ENCODE results near the gene B3GNT2.
"Not testable (repeated sequence)": the region's sequence is repeated elsewhere in the genome, so short reads cannot be mapped to it uniquely, and the experiment has no call there.

The B3GNT2 gene

DNA sequence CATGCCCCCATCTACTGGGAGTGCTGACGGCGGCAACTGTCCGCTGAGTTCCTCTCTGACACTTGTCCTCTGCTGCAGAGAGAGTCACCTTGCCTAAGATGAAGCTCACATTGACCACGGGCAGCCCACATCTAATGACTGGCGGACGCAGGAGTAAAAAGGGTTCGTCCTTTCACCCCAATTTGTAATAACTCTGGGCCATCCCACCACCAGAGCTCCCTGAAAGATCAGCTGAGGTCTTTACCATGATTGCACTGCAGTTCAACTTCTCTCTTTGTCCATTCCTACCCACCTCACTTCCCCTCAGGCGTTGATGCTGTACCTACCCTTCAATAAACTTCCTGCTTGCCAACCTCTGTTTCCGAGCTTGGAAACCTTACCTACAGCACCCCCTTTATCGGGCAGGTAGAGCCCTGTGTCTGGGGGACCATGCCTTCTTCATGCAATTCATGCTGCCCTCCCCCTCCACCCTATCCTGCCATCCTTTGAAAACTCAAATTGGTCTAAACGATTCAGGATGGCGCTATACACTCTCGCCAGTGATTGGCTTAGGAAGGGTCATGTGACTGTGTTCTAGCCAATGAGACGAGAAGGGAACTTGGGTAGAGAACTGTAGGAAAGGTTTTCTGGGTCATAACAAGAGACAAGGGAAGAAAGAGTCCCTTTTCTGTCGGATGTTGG lies 10.3 kb upstream of the B3GNT2 start:
- no peak for DNase-seq (ENCODE audit: low spot score)

DNA sequence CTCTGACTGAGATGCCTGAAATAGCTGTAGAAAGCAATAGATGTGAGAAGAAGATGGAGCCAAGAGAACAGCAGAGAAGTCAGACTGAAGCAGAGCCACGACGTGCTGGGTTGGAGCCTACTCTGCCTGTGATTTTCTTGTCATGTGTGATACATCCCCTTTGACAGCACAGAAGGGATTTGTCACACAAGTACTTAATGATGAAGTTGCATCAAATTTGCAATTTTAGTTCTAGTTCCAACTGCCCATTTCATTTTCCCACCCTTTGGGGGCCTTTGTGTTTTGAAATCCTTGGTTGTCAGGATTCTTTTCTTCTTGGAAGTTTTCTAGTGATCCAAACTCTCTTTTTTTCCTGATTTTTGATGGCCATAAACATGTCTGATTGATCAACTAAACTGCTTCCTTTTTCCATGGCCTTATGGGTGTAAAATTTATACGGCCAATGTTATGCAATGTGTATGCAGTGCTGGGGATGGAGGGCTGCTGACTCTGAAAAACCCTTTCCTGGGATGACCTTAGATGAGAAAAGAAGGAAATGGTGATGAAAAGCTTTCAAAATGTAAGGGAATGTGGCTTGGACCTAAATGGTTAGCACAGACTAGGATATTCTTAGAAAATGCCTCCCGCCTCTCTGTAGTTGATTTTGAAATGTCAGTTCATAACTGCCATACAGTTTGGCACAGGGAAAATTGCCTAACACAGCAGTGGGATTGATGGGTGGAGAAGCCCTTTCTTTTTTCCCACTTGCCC lies 9.6 kb upstream of the B3GNT2 start:
- no peak for DNase-seq (ENCODE audit: low spot score)

DNA sequence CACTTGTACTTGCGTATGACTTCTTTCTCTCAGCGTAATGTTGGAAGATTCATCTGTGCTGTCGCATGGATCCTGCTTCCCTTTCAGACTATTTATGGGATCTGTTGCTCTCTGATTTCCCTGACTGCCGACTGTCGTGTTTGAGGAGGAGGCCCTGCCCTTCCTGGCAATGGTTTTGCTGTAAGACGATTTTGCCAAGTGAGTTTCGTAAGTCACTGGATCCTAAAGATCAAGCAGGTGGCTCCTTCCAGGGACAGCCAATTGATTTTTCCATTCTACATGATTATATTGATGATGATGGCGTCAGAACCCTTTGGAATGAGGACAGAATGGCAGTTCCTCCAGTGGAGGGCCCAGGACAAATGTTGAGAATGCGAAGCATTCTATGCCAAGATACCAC lies 8.7 kb upstream of the B3GNT2 start:
- no peak for DNase-seq (ENCODE audit: low spot score)

DNA sequence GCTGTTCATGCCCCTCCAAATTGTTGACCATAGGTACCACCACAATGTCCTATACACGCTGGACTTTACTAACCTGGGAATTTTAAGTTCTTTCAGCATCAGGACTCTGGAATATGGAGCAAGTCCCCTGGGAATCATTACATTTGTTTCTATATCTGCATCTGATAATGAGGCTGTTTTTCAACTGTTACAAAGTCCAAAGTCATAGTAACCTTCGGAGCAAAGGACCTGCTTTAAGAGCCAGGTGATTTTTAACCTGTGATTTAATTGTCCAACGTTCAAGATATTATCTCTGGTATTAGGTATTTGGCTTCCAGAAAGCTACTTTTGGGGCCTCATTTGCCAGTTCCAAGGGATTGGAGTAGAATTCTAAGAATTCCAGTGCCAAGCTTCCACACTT lies 7.5 kb upstream of the B3GNT2 start:
- DNase-seq (ENCODE audit: low spot score): no peak

DNA sequence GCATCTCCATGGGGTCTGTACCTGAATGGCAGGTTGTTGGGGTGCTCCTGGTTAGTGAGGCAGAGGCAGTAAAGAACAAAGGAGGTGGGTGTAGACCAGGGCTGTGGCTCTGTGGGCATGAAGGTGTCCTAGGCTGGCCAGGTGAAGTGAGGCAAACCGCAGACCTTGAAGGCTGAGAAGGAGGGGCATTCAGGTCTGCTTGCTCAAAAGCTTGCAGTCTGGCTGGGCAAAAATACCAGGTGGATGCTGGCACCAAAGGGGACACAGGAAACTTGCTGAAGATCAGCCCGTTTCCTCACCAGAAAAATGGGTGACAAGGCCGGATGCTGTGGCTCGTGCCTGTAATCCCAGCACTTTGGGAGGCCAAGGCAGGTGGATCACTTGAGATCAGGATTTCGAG lies 6.7 kb upstream of the B3GNT2 start:
- no peak for DNase-seq (ENCODE audit: low spot score)

DNA sequence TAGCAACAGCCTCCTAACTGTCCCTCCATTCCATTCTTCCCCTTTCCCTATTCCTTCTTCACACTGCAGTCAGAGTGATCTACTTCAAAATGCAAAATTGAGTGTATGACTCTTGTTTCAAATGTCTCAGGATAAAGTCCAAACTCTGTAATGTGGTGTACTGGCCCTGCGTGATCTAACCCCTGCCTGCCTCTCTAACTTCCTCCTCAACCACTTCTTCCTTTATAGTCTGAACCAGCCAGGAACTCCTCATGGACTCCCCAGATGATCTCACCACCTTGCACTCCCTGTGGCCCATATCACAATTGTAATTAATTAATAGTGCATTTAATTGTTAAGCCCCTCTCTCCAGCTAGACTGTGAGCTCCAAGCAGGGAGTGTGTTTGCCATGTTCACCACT lies 3.1 kb upstream of the B3GNT2 start:
- DNase-seq (ENCODE audit: low spot score): no peak

DNA sequence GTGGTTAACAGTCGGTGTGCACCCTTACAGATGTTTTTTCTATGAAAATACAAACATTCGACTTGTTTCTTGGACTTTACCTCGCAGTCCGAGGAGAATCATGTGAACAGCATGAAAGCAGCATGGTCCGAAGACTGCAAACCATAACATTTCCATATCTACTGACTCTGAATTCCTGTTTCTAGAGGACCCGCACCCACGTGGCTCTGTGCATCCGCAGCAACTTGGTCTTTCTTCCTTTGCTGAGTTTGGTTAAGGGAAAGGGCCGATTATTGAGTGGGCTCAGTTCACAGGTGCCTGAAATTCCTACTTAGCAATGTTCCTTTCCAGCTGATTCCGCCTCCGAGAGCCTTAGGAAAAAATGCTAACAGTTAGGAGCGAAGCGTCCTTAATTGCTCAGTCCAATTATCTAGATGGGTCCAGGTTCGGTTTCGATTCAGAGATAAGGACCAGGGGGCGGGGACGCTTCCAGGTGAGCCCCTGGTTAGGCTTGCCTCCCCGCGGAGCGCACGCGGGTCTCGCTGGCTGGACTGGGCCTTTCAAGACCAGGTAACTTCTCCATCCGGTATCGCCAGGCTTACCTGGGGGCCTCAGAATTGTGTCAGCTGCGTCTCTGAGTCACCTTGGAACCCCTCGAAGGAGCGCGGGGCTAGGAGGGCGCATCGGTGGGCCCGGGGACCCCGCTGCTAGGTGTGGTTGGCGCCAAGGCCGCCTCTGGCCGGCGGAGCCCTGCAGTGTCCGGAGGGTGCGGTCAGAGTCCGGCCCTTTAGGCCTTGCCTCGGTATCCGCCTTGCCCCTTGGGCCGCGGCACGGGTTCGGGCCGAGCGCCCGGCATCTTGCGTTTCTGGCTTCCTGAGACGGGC lies 1.1 kb upstream of the B3GNT2 start:
- DNase-seq (ENCODE audit: low spot score): no peak

DNA sequence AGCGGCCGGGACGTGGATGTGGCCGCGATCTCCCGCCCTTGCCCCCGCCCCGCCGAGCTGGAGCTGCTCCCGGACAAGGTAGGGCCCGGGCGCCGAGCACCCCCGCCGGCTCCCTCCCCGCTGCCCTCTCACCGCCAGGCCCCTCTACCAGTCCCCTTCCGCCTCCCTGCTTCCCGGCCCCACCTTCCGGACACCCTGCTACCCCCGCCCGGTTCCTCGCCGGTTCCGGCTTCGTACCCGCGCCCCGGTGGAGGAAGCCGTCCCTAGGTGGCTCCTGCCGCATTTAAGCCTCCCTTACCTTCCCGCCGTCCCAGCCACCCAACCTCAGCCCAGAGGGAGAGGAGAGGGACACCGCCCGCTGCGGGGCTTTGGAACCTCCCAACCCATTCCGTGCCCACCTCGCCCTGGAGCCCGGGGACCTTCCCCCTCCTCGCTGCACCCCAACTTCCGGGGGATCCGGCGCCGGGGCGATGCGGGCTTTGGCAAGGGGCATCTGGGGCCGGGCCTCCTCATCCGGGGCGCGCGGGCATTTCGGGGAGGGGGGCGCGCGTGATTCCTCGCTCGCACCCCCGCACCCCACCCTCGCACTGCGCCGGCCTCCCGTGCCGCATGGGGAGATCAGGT lies 475 bp downstream of the B3GNT2 start:
- DNase-seq (ENCODE audit: low spot score): no peak

DNA sequence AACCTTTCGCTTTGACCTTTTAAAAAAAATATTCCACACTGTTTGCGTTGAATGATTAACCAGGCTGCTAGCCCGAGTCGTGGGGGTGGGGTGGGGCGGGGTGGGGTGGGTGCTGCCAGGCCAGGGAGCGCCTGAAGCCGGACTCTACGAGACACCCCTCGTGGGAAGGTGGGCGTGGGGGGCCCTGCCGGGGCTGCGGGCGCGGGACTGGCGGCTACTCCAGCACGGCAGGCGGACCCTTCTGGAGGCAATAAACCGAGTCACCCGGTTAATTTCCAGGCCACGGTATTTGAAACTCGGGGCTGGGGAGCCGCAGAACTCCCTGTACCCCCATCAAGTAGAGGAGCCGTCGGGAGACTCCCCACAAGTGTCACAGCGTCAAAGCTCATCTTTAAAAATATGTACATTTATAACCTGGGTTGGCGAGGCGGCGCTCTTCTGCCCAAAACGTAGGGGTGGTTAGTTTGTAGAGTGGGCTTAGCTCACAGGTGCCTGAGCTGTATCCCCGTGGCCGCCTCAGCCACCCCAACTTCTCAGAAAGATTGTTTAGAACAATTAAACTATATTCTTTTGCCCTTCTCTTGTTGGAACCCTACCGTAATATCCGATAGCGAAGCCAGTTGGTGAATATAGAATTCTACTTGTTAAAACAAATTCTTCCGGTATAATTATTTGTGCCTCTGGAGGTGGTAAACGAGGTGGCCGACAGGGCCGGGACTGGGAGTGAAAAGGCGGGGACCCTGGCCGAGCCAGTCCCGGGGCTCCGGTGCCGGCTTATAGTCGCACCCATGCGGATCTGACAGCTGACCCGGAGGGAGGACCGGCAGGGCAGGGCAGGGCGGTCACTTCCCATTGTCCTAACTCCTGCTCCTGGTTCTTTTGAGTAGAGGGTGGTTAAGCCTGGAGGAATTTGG lies 1.4 kb downstream of the B3GNT2 start:
- DNase-seq (ENCODE audit: low spot score): no peak

DNA sequence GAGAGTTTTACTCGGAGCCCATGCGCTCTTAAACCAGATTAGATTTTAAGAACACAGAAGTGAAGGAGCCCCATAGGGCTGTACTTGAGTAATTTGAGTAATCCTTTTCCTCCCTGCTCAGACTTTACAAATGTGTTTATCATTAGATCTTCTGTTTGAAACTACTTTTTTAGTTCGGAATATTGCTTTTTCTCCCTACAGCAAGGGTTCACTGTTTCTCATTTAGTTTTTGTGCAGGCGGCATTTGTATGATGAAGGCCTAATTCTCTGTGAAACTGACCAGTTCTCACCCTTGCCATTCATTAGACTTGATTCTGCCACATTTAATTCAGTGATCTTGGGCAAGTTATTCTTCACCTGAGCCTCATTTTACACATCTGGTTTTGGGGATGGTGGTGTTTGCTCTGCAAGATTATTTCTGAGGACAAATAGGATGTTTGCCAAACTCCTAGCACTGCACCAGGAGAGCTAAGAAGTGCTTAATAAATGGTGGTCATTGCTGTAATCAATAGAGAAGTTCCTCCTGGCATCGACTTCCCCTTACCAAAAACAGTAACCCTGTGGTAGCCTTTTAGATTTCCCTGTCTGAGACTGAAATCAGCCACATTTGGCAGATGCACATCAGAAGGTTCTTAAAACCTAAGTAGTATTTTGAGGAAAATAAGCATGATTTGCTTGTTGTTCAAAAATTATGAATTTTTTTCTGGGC lies 2.2 kb downstream of the B3GNT2 start:
- no peak for DNase-seq (ENCODE audit: low spot score)

DNA sequence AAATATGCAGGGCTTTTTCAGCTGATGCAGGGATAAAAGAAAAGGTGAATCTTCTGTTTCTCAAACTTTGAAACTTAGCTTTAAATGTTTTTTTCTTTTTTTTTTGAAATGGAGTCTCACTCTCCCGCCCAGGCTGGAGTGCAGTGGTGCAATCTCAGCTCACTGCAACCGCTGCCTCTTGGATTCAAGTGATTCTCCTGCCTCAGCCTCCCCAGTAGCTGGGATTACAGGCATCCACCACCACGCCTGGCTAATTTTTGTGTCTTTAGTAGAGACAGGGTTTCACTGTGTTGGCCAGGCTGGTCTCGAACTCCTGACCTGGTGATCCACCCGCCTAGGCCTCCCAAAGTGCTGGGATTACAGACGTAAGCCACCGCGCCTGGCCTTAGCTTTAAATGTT lies 2.9 kb downstream of the B3GNT2 start:
- DNase-seq (ENCODE audit: low spot score): not testable (repeated sequence)

DNA sequence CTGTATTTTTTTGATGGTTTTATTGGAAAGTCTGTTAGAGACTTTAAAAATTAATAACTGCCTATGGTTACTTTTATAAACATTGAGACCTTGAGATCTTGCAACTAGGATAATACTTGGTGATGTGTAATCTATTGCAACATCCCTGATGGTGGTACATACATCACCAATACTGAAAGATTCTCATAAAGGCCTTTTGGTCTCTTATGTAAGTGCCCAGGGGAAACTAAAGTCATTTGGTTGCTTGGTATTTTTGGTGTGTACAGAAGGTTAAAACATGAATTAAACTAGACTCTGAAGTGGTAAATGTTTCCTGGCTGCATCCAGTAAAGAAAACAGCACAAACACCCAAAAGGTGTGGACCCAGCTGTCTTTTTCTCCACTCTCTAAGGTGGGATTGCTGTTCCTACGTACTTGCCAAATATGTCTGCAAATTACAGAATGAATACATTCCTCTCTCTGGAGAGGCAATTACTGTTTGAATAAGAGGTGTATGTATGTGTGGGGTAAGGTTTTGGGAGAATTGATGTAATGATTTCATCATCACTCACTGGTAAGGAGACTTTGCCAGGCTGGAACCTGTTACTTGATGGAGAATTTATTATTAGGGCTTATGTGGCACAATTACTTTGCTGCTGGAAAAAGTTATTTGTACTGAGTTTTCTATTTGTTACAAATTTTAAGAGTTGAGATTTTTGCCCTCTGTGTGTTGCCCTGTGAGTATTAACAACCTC lies 3.6 kb downstream of the B3GNT2 start:
- DNase-seq (ENCODE audit: low spot score): no peak

DNA sequence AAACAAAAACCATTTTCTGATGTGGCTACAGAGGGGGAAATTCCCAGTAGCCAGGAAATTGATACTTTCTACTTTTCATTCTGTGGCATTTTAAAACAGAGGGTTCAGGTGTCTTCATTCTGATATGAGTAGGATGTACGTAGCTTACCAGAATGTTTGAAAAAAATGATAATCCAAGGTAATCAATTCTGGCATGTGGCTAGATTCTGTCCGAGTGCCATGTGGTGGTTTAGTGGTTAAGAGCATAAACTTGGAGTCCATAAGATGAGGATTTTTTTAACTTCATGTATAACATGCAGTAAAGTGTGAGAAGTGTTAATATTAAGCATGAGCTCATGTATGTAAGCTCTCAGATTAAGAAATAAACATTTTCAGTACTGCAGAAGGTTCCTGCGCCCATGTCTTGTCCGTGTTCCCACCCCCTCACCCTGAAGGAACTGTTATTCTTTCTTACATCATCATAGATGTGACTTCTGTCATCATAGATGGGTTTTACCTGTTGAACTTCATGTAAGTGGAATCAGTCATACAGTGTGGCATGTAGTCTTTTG lies 4.5 kb downstream of the B3GNT2 start:
- no peak for DNase-seq (ENCODE audit: low spot score)

DNA sequence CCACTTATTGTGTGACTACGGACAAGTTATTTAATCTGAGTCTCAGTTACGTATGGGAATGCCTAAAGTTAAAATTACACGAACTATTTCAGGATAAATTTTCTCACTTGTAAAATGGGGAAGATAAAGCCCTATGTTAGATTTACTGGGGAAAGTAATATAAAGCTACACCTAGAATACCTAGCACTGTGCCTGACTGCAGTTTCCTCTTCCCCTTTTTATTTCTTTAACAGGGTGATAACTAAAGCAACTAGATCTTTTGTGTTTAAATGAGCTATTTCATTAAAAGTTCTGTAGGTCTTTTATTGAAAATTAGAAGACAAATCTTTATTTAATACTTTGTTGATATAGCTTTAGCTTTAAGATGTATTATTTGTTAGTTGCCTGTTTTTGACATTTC lies 5.0 kb downstream of the B3GNT2 start:
- DNase-seq (ENCODE audit: low spot score): no peak

DNA sequence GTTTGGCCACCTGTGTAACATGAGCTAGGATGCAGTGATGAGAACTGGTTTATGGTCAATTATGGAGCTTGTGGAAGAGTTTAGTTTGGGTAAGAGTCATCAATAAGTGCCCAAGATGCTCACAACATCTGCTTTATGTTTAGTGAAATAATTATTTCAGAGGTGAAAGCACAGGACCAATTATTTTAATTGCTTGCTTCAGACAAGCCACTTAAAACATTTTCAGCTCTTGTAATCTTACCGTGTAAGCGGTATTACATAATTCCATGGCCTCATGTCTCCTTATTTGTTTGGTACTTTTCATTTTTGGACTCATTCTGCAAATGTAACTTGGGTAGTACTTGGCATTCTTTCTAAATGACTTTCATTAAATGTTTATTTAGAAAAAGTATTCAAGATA lies 5.4 kb downstream of the B3GNT2 start:
- DNase-seq (ENCODE audit: low spot score): no peak

DNA sequence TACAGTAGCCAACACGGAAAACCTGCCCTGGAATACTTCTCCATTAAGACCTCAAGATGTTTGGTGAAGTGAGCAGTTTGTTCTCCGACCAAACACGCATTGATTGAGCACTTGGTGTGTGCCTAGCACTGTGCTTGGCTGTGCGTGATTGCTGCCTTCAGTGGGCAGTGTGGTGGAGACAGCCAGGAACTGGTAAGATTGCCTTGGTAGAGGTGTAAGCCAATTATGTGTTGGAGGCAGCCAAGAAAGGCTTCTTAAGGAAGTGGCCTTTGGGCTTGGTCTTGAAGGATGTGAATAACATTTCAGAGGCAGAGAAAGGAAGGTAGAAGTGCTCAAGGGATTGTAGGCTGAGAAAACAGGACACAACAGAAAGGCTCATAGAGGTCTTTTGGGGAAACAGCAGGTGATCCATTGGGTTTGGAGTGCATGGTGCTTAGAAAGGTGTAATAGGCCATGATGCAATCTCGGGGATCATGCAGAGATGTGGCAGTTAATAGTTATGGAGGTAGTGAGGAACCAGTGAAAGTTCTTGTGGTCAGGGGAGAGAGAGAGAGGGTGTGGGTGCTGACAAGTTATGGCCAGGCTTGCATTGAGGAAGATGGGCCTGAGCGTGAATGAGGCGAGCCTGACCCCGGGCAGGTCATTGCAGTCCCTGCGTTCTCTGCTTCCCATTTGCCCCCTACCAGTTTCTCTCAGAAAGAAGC lies 6.3 kb downstream of the B3GNT2 start:
- no peak for DNase-seq (ENCODE audit: low spot score)

DNA sequence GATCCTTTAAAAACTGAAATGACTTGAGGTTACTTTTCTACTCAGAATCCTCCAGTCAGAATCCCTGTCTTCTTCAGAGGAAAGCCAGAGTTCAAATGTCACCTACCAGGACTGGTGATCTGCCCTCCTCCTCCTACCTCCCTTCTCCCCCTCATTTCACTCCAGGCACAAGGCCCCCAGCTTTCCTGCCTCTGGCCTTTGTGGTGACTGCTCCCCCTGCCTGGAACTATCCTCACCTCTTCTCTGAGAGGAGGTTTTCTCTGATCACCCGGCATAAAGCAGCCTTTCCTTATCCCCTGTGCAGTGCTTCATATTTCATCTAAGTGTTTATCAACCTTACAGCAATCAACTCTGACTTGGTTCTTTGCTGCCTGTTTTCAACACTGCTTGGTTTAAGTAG lies 6.8 kb downstream of the B3GNT2 start:
- no peak for DNase-seq (ENCODE audit: low spot score)

DNA sequence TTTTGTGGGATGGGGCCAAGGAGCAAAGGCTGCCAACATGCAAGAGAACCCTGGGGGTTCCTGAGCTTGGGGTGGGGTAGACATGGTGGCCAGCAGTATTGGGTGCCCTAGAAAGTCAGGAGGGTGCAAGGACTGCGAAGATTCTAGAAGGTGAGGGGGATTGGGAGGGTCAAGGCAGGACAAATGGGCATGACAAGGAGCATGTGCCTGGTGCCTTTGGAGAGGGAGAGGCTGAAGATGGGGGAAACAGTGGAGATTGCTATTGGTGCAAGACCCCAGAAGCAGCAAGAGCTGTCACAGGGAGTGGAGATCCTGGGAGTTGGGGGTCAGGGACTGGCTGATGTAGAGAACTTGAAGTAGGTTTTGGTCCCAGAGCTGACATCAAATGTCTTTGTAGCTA lies 7.5 kb downstream of the B3GNT2 start:
- DNase-seq (ENCODE audit: low spot score): no peak

DNA sequence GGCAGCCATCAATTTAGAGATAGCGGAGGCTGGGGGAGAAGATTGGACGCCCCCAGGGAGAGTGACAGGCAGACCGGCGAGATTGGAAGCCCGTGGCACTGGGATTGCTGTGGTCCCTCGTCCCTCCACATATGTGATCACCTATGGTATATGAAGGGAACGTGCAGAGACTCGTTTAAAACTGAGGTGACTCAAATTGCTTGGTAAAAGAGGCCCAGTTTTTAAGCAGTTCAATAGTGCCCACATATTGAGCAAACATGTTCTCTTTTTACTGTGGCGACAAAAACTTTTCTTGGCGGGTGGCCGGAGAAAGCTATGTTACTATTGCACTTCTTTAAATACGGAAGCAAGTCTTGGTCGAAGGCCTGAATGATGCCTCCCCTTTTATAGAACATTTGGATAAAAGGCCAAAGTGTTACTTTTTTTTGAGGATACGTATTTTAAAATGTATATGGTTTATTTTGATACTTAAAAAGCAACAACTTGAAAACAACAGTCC lies 9.1 kb downstream of the B3GNT2 start:
- no peak for DNase-seq (ENCODE audit: low spot score)
